H9 (cell line): ENCODE results near the gene C9orf152. TPM values are rescaled to one million over a fixed set of nuclear protein-coding genes. Genes with fewer than 3 reads are reported as not detected.

Experiments used
- DNase-seq: peaks from one replicate; pipeline ENCODE4 v3.0.0-alpha.2; 2017
- H2AFZ ChIP-seq: one replicate; pipeline ENCODE4 v1.6.1; 2013; ENCODE audit warnings: mild to moderate bottlenecking, low read length, control low read depth, moderate library complexity
- H2AK5ac ChIP-seq: 2 replicates; pipeline ENCODE4 v1.6.1; 2013; ENCODE audit warnings: low read length, control low read depth, mixed read lengths; ENCODE audit not compliant: insufficient read length
- H2BK120ac ChIP-seq: one replicate; pipeline ENCODE4 v1.6.1; 2013; ENCODE audit warnings: low read depth, mild to moderate bottlenecking, low read length, control low read depth, inconsistent platforms; ENCODE audit not compliant: poor library complexity, severe bottlenecking
- H2BK12ac ChIP-seq: 2 replicates; pipeline ENCODE4 v1.6.1; 2013; ENCODE audit warnings: low read length, control low read depth, mixed read lengths, low read depth; ENCODE audit not compliant: insufficient read length
- H2BK15ac ChIP-seq: 2 replicates; pipeline ENCODE4 v1.6.1; 2013; ENCODE audit warnings: low read depth, low read length, control low read depth
- H2BK20ac ChIP-seq: one replicate; pipeline ENCODE4 v1.6.1; 2013; ENCODE audit warnings: low read depth, mild to moderate bottlenecking, low read length, control low read depth, inconsistent platforms; ENCODE audit not compliant: poor library complexity, severe bottlenecking
- H2BK5ac ChIP-seq: 2 replicates; pipeline ENCODE4 v1.6.1; 2013; ENCODE audit warnings: low read length, control low read depth, mixed read lengths; ENCODE audit not compliant: insufficient read length
- H3K14ac ChIP-seq: 2 replicates; pipeline ENCODE4 v1.6.1; 2013; ENCODE audit warnings: low read length, control low read depth; ENCODE audit not compliant: insufficient read depth
- H3K18ac ChIP-seq: 2 replicates; pipeline ENCODE4 v1.6.1; 2013; ENCODE audit warnings: low read depth, mild to moderate bottlenecking, mixed read lengths, low read length, control low read depth; ENCODE audit not compliant: insufficient read length
- H3K23ac ChIP-seq: 2 replicates; pipeline ENCODE4 v1.6.1; 2013; ENCODE audit warnings: low read length, control low read depth, mixed read lengths, low read depth; ENCODE audit not compliant: insufficient read length
- H3K23me2 ChIP-seq: 2 replicates; pipeline ENCODE4 v1.6.1; 2013; ENCODE audit warnings: low read depth, mild to moderate bottlenecking, mixed read lengths, low read length, control low read depth; ENCODE audit not compliant: insufficient read length, poor library complexity, severe bottlenecking
- H3K27ac ChIP-seq: 2 replicates; pipeline ENCODE4 v1.5.1; 2013; ENCODE audit warnings: low read length, control low read depth, mixed read lengths, low read depth; ENCODE audit not compliant: insufficient read length
- H3K27me3 ChIP-seq: 2 replicates; pipeline ENCODE4 v1.6.1; 2013; ENCODE audit warnings: low read length, control low read depth, inconsistent platforms; ENCODE audit not compliant: insufficient read depth
- H3K4ac ChIP-seq: 2 replicates; pipeline ENCODE4 v1.6.1; 2013; ENCODE audit warnings: low read depth, mild to moderate bottlenecking, control low read depth, inconsistent platforms, low read length, moderate library complexity
- H3K4me1 ChIP-seq: 2 replicates; pipeline ENCODE4 v1.6.1; 2013; ENCODE audit warnings: low read length, control low read depth, inconsistent platforms; ENCODE audit not compliant: insufficient read depth
- H3K4me2 ChIP-seq: 2 replicates; pipeline ENCODE4 v1.6.1; 2013; ENCODE audit warnings: low read length, control low read depth, mixed read lengths; ENCODE audit not compliant: insufficient read length, insufficient read depth
- H3K56ac ChIP-seq: 2 replicates; pipeline ENCODE4 v1.6.1; 2013; ENCODE audit warnings: low read depth, mild to moderate bottlenecking, mixed read lengths, low read length, control low read depth; ENCODE audit not compliant: insufficient read length
- H3K79me1 ChIP-seq: 2 replicates; pipeline ENCODE4 v1.6.1; 2013; ENCODE audit warnings: low read depth, mild to moderate bottlenecking, moderate library complexity, low read length, control low read depth, inconsistent platforms; ENCODE audit not compliant: insufficient read depth, poor library complexity, severe bottlenecking
- H3K79me2 ChIP-seq: 2 replicates; pipeline ENCODE4 v1.6.1; 2013; ENCODE audit warnings: low read length, control low read depth, inconsistent platforms; ENCODE audit not compliant: insufficient read depth
- H3K9ac ChIP-seq: 2 replicates; pipeline ENCODE4 v1.6.1; 2013; ENCODE audit warnings: low read length, control low read depth, mixed read lengths; ENCODE audit not compliant: insufficient read length; ENCODE audit errors: extremely low read depth
- H3K9me3 ChIP-seq: one replicate; pipeline ENCODE4 v1.6.1; 2013; ENCODE audit warnings: low read depth, low read length, inconsistent platforms; ENCODE audit not compliant: control insufficient read depth
- H3T11ph ChIP-seq: one replicate; pipeline ENCODE4 v1.6.1; 2013; ENCODE audit warnings: mild to moderate bottlenecking, low read length, control low read depth, inconsistent platforms
- H4K20me1 ChIP-seq: one replicate; pipeline ENCODE4 v1.6.1; 2013; ENCODE audit not compliant: control insufficient read depth, insufficient read length, insufficient read depth
- H4K5ac ChIP-seq: 2 replicates; pipeline ENCODE4 v1.6.1; 2013; ENCODE audit warnings: low read depth, mild to moderate bottlenecking, mixed read lengths, low read length, control low read depth; ENCODE audit not compliant: insufficient read length
- H4K8ac ChIP-seq: replicated peaks from 2 replicates; pipeline ENCODE4 v1.6.1; 2013; ENCODE audit warnings: low read length, control low read depth, mixed read lengths, low read depth; ENCODE audit not compliant: insufficient read length
- H4K91ac ChIP-seq: 2 replicates; pipeline ENCODE4 v1.6.1; 2013; ENCODE audit warnings: low read depth, mild to moderate bottlenecking, moderate library complexity, mixed read lengths, low read length, control low read depth; ENCODE audit not compliant: insufficient read length
- H3K27ac Mint-ChIP-seq, 3 experiments: 2 replicates in 2 of 3; 3 replicates in 1 of 3; pipeline ENCODE4 v1.8.0; 2020 to 2021; ENCODE audit warnings: mixed read lengths in 3 of 3, mild to moderate bottlenecking in 1 of 3, moderate library complexity in 1 of 3
- H3K27me3 Mint-ChIP-seq: 2 replicates; pipeline ENCODE4 v1.8.0; 2021; ENCODE audit warnings: low read depth, mild to moderate bottlenecking, moderate library complexity, mixed read lengths
- H3K36me3 Mint-ChIP-seq, 3 experiments: 2 replicates in 2 of 3; 3 replicates in 1 of 3; pipeline ENCODE4 v1.8.0; 2020 to 2021; ENCODE audit warnings: low read depth in 3 of 3, mixed read lengths in 3 of 3; ENCODE audit not compliant: insufficient read depth in 1 of 3
- H3K4me1 Mint-ChIP-seq, 2 experiments: 2 replicates each; pipeline ENCODE4 v1.8.0; 2020; ENCODE audit warnings: mixed read lengths in 2 of 2
- H3K4me3 Mint-ChIP-seq, 2 experiments: 2 replicates in 1 of 2; 3 replicates in 1 of 2; pipeline ENCODE4 v1.8.0; 2020 to 2021; ENCODE audit warnings: mild to moderate bottlenecking in 2 of 2, mixed read lengths in 2 of 2, moderate library complexity in 1 of 2
- H3K9me3 Mint-ChIP-seq, 2 experiments: 2 replicates in 1 of 2; 3 replicates in 1 of 2; pipeline ENCODE4 v1.8.0; 2020; ENCODE audit warnings: mild to moderate bottlenecking in 2 of 2, mixed read lengths in 2 of 2, moderate library complexity in 1 of 2
- WGBS: extraction: QIAGEN DNeasy Blood & Tissue Kit; methylation state at CpG from one replicate; pipeline ENCODE4 v1.1.7; 2013; ENCODE audit warnings: missing lambda C conversion rate, low lambda C conversion rate, mixed read lengths; ENCODE audit not compliant: insufficient read length; ENCODE audit errors: extremely low coverage; 5-methylcytosine and 5-hydroxymethylcytosine counted together
- total RNA-seq: library from RNA; stranded (reverse); gene quantifications from 2 replicates; pipeline ENCODE4 v1.2.1, GENCODE V29; 2021
- TF ChIP-seq, protein P1 (sequence below): fragments of 200-600 bp; sonication (generic); conservative IDR thresholded peaks from 3 replicates; pipeline ENCODE4 v1.8.0; 2021; ENCODE audit warnings: antibody characterized with exemption, mild to moderate bottlenecking

Gene C9orf152
- total RNA-seq, 1 experiment from 2014 or later, result not detected

DNA sequence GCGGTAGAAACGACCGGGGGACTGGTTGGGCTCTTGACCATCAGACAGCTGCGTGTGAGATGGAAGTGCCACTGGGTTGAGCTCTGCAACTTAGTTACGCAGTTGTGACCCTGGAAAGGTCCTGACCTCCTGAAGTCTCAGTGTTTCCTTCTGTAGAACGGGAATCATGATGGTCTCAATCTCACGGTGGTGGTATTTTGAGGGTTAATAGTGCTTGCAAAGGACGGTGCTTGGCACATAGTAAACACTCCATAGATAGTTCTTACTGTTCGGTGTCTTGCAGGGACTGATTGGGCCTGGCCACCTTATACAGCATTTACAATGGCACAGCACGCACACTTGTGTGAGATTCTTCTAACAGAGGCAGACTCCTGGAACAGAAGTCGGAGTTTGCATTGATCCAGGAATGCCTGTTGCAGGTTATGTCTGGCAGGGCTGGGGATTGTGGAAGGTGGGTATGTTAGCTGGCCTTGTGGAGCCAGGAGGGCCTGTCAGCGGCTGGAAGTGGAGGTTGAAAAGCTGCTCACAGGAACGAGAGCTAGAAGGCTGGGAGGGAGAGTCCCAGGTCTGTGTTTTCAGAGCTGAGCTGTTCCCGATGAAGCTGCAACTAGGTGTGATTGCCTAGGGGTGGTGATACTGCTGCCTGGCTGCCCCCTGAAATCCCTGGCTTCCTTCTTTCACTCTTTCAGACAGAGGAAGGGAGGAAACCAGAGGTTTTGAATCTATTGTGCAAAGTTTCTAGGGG lies 49.3 kb upstream of the C9orf152 start:
- H2BK15ac ChIP-seq, result no peak overlapping the region
- peak; percentile 45 for DNase-seq
- no peak overlapping the region for H2BK20ac ChIP-seq
- peaks cover 9% of the 10 kb centered on the region for H3K4me1 ChIP-seq
- H2AK5ac ChIP-seq, result no peak overlapping the region
- peak overlapping the region; percentile 43 for H3K14ac ChIP-seq
- no peak overlapping the region for H3K4ac ChIP-seq
- no peak overlapping the region for H3K18ac ChIP-seq
- H3K4me2 ChIP-seq, result peak overlapping the region; percentile 90
- peaks cover 33 to 42% of the 10 kb centered on the region in 2 experiments for H3K4me1 Mint-ChIP-seq
- peak overlapping the region; percentile 40 for H3K9ac ChIP-seq
- H3K79me2 ChIP-seq, result peaks cover 27% of the 10 kb centered on the region; the same call in 1 of the 2 replicates
- peak overlapping the region; percentile 92 to 93 for H3K4me3 Mint-ChIP-seq
- H3K27me3 ChIP-seq, result no peaks in the 10 kb centered on the region
- H4K91ac ChIP-seq, result no peak overlapping the region
- H3T11ph ChIP-seq, result no peak overlapping the region
- H3K79me1 ChIP-seq, result no peaks in the 10 kb centered on the region
- TF ChIP-seq, protein P1, sequence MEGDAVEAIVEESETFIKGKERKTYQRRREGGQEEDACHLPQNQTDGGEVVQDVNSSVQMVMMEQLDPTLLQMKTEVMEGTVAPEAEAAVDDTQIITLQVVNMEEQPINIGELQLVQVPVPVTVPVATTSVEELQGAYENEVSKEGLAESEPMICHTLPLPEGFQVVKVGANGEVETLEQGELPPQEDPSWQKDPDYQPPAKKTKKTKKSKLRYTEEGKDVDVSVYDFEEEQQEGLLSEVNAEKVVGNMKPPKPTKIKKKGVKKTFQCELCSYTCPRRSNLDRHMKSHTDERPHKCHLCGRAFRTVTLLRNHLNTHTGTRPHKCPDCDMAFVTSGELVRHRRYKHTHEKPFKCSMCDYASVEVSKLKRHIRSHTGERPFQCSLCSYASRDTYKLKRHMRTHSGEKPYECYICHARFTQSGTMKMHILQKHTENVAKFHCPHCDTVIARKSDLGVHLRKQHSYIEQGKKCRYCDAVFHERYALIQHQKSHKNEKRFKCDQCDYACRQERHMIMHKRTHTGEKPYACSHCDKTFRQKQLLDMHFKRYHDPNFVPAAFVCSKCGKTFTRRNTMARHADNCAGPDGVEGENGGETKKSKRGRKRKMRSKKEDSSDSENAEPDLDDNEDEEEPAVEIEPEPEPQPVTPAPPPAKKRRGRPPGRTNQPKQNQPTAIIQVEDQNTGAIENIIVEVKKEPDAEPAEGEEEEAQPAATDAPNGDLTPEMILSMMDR, result no peak
- H4K8ac ChIP-seq, result no peak overlapping the region
- H2BK120ac ChIP-seq, result no peak overlapping the region
- no peaks in the 10 kb centered on the region for H4K20me1 ChIP-seq
- peaks cover 2 to 4% (median 4%) of the 10 kb centered on the region in 3 experiments; a peak in 3 of 7 replicates for H3K36me3 Mint-ChIP-seq
- peaks cover 0 to 2% of the 10 kb centered on the region in 2 experiments; a peak in 1 of 5 replicates for H3K9me3 Mint-ChIP-seq
- no peaks in the 10 kb centered on the region for H3K9me3 ChIP-seq
- H4K5ac ChIP-seq, result no peak overlapping the region
- H2BK5ac ChIP-seq, result no peak overlapping the region
- no CpG with 5 or more reads among the region's 14 CpGs for WGBS
- H3K27me3 Mint-ChIP-seq, result 0 out of 2 replicates have a peak, but pooled peaks cover 2% of the 10 kb centered on the region
- H2BK12ac ChIP-seq, result no peak overlapping the region
- H3K27ac ChIP-seq, result no peak overlapping the region
- H2AFZ ChIP-seq, result peak overlapping the region; percentile 23
- peaks cover 4% of the 10 kb centered on the region for H3K23me2 ChIP-seq
- no peak overlapping the region for H3K56ac ChIP-seq
- no peak overlapping the region for H3K23ac ChIP-seq
- H3K27ac Mint-ChIP-seq, result peak overlapping the region; percentile 82 to 92 (median 88)
